Transverse colon (tissue), 4 donors: ENCODE data around the gene ZNF397.

ENCODE experiments used
- CTCF ChIP-seq, 5 experiments: fragments of 200-600 bp in 3 of 5; fragments of 450-650 bp in 2 of 5; sonication (generic) in 3 of 5; IDR thresholded peaks; 1 replicate in 2 of 5; 2 replicates in 3 of 5; pipeline ENCODE4 v1.5.1; 2016 to 2017; ENCODE audit warnings: antibody characterized with exemption in 5 of 5, inconsistent platforms in 3 of 5, mild to moderate bottlenecking in 2 of 5, moderate library complexity in 1 of 5
- POLR2A ChIP-seq: fragments of 450-650 bp; IDR thresholded peaks from one replicate; pipeline ENCODE4 v1.6.1; 2016; ENCODE audit warnings: antibody characterized with exemption, mild to moderate bottlenecking, moderate library complexity
- POLR2AphosphoS5 ChIP-seq, 3 donors: sonication (generic); formaldehyde crosslinking; IDR thresholded peaks; one replicate each; pipeline ENCODE4 v1.6.1; 2016; ENCODE audit warnings: antibody characterized with exemption in 3 of 3

DNA sequence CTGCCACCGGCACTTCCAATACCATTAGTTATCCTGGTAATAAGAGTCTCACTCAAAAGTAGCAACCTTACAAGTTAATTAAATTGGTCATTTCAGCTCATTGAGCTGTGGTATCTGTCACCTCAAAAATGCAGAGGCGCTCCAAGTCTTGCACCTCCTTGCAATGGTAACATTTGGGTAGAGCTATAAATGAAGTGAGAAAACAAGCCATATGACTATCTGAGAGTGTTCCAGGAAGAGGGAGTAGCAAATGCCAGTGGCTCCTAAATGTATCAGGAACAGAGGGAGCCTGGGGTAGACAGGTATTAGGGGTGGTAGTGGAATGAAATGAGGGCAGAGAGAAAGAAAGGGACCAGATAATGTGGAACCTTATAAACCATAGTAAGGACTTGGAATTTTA lies 55.2 kb downstream of the ZNF397 start:
- no peak for TF ChIP-seq CTCF (IDR thresholded peaks at IDR 0.05)
- TF ChIP-seq POLR2A: no peak
- TF ChIP-seq POLR2AphosphoS5 (IDR thresholded peaks at IDR 0.05): no peak
